GM23338 (cell line): ENCODE results near the gene CEP95.

Experiments
- CTCF ChIP-seq, 2 experiments: fragments of 200-600 bp in 1 of 2; sonication (generic) in 1 of 2; conservative IDR thresholded peaks; 2 replicates each; pipeline versions ENCODE4 v1.5.1 to v1.6.1; 2016 to 2017; ENCODE audit warnings: antibody characterized with exemption in 2 of 2, low read depth in 2 of 2, mild to moderate bottlenecking in 2 of 2, moderate library complexity in 1 of 2
- EZH2 ChIP-seq: fragments of 200-600 bp; sonication (generic); IDR thresholded peaks from one replicate; pipeline ENCODE4 v1.8.0; 2017; ENCODE audit warnings: antibody characterized with exemption, mild to moderate bottlenecking, low read depth; ENCODE audit not compliant: unreplicated experiment
- EZH2phosphoT487 ChIP-seq: fragments of 200-600 bp; sonication (generic); IDR thresholded peaks from one replicate; pipeline ENCODE4 v1.8.1; 2018; ENCODE audit warnings: antibody characterized with exemption; ENCODE audit not compliant: unreplicated experiment
- POLR2AphosphoS5 ChIP-seq: IDR thresholded peaks from 2 replicates; pipeline ENCODE4 v1.6.1; 2016; ENCODE audit warnings: antibody characterized with exemption, low read depth
- ZNF331 ChIP-seq: fragments of 250-450 bp; sonication (Bioruptor Pico); IDR thresholded peaks from 2 replicates; pipeline ENCODE4 v1.5.0; 2020; ENCODE audit warnings: low read depth, mild to moderate bottlenecking, moderate library complexity
- TF ChIP-seq, protein P1 (sequence below): IDR thresholded peaks from one replicate; pipeline ENCODE4 v1.6.1; 2018; ENCODE audit warnings: antibody characterized with exemption; ENCODE audit not compliant: unreplicated experiment

DNA sequence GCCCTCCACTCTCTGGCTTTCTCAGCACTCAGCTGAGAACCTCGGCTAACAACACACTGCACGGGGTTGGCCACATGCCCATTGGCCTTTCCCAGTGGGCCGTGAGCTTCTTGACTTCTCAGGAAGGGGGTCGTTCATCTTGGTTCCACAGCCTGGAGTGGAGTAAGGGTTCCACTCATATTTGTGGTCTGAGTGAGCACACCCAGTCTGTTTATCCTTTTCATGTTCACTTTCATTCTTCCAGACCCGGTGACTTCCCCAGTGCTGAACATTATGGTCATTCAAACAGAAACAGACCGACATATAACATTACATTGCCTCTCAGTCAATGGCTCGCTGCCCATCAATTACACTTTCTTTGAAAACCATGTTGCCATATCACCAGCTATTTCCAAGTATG is 49.6 kb upstream of the CEP95 start:
- TF ChIP-seq CTCF (conservative IDR thresholded peaks at IDR 0.05; ENCODE audit: low read depth in 2 of 2), result no peak
- TF ChIP-seq, protein P1, sequence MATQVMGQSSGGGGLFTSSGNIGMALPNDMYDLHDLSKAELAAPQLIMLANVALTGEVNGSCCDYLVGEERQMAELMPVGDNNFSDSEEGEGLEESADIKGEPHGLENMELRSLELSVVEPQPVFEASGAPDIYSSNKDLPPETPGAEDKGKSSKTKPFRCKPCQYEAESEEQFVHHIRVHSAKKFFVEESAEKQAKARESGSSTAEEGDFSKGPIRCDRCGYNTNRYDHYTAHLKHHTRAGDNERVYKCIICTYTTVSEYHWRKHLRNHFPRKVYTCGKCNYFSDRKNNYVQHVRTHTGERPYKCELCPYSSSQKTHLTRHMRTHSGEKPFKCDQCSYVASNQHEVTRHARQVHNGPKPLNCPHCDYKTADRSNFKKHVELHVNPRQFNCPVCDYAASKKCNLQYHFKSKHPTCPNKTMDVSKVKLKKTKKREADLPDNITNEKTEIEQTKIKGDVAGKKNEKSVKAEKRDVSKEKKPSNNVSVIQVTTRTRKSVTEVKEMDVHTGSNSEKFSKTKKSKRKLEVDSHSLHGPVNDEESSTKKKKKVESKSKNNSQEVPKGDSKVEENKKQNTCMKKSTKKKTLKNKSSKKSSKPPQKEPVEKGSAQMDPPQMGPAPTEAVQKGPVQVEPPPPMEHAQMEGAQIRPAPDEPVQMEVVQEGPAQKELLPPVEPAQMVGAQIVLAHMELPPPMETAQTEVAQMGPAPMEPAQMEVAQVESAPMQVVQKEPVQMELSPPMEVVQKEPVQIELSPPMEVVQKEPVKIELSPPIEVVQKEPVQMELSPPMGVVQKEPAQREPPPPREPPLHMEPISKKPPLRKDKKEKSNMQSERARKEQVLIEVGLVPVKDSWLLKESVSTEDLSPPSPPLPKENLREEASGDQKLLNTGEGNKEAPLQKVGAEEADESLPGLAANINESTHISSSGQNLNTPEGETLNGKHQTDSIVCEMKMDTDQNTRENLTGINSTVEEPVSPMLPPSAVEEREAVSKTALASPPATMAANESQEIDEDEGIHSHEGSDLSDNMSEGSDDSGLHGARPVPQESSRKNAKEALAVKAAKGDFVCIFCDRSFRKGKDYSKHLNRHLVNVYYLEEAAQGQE, result no peak
- TF ChIP-seq EZH2, result no peak
- TF ChIP-seq ZNF331 (CRISPR knock-in tag), result no peak
- TF ChIP-seq EZH2phosphoT487, result no peak
- TF ChIP-seq POLR2AphosphoS5, result no peak
